Activated naive CD8-positive, alpha-beta T cell treated with anti-CD3 and anti-CD28 coated beads, Interleukin-2, amount 50 U/mL, for 24 hours (primary cell): Measurements from ENCODE around the gene SOHLH1.

Experiments
- ATAC-seq: fragments of 150-1000 bp; cut with Tn5 transposase; one replicate; pipeline ENCODE4 v1.10.0; 2021
- DNase-seq: peaks from one replicate; pipeline ENCODE4 v3.0.0; 2021
- H3K27ac Mint-ChIP-seq: one replicate; pipeline ENCODE4 v1.8.0; 2021; ENCODE audit warnings: mild to moderate bottlenecking, mixed read lengths
- H3K27me3 Mint-ChIP-seq: one replicate; pipeline ENCODE4 v1.8.0; 2021; ENCODE audit warnings: mixed read lengths
- H3K36me3 Mint-ChIP-seq: one replicate; pipeline ENCODE4 v1.8.0; 2021; ENCODE audit warnings: low read depth, mixed read lengths
- H3K4me1 Mint-ChIP-seq: one replicate; pipeline ENCODE4 v1.8.0; 2021; ENCODE audit warnings: mixed read lengths
- H3K4me3 Mint-ChIP-seq: one replicate; pipeline ENCODE4 v1.8.0; 2021; ENCODE audit warnings: mild to moderate bottlenecking, moderate library complexity, mixed read lengths
- H3K9me3 Mint-ChIP-seq: one replicate; pipeline ENCODE4 v1.8.0; 2021; ENCODE audit warnings: mixed read lengths

Gene SOHLH1

GRCh38 chr9:135667463-135668001 lies 31.7 kb downstream of the SOHLH1 start:
- DNase-seq, result no peak
- no peak for ATAC-seq
- Mint-ChIP-seq H3K4me1 (no peaks in the 10 kb centered on the region), H3K36me3 (no peaks in the 10 kb centered on the region), H3K9me3 (no peaks in the 10 kb centered on the region), H3K27me3 (peaks cover 3% of the 10 kb centered on the region), H3K4me3 (no peak overlapping the region), H3K27ac (no peak overlapping the region)

- Mint-ChIP-seq H3K4me3 (no peak overlapping the region), H3K4me1 (no peaks in the 10 kb centered on the region), H3K27me3 (no peaks in the 10 kb centered on the region), H3K9me3 (no peaks in the 10 kb centered on the region), H3K27ac (no peak overlapping the region), H3K36me3 (no peaks in the 10 kb centered on the region)
- DNase-seq (no peak), ATAC-seq (no peak)
Measured at GRCh38 chr9:135666534-135667462, 32.5 kb downstream of the SOHLH1 start.

- Mint-ChIP-seq H3K4me1 (no peaks in the 10 kb centered on the region), H3K36me3 (no peaks in the 10 kb centered on the region), H3K4me3 (no peak overlapping the region), H3K27ac (no peak overlapping the region), H3K27me3 (no peaks in the 10 kb centered on the region), H3K9me3 (no peaks in the 10 kb centered on the region)
- ATAC-seq (no peak), DNase-seq (no peak)
Measured at GRCh38 chr9:135665795-135666189, 33.5 kb downstream of the SOHLH1 start.

GRCh38 chr9:135664801-135665794 lies 34.2 kb downstream of the SOHLH1 start:
- no peaks in the 10 kb centered on the region for H3K36me3 Mint-ChIP-seq
- ATAC-seq (no peak), DNase-seq (no peak)
- no peaks in the 10 kb centered on the region for H3K9me3 Mint-ChIP-seq
- H3K27me3 Mint-ChIP-seq, result no peaks in the 10 kb centered on the region
- no peak overlapping the region for H3K4me3 Mint-ChIP-seq
- no peaks in the 10 kb centered on the region for H3K4me1 Mint-ChIP-seq
- H3K27ac Mint-ChIP-seq, result no peak overlapping the region

- no peaks in the 10 kb centered on the region for H3K9me3 Mint-ChIP-seq
- H3K27ac Mint-ChIP-seq, result no peak overlapping the region
- no peaks in the 10 kb centered on the region for H3K4me1 Mint-ChIP-seq
- no peak overlapping the region for H3K4me3 Mint-ChIP-seq
- no peak for ATAC-seq
- no peaks in the 10 kb centered on the region for H3K36me3 Mint-ChIP-seq
- no peak for DNase-seq
- no peaks in the 10 kb centered on the region for H3K27me3 Mint-ChIP-seq
Measured at GRCh38 chr9:135664266-135664665, 35.0 kb downstream of the SOHLH1 start.

- Mint-ChIP-seq H3K27me3 (no peaks in the 10 kb centered on the region), H3K27ac (no peak overlapping the region)
- ATAC-seq, result no peak
Measured at GRCh38 chr9:135663857-135664256, 35.4 kb downstream of the SOHLH1 start.

GRCh38 chr9:135663451-135663770 lies 35.9 kb downstream of the SOHLH1 start:
- ATAC-seq, result no peak

More at GRCh38 chr9:135663857-135664256, 35.4 kb downstream of the SOHLH1 start:
- DNase-seq, result no peak
- no peak overlapping the region for H3K4me3 Mint-ChIP-seq
- no peaks in the 10 kb centered on the region for H3K4me1 Mint-ChIP-seq
- no peaks in the 10 kb centered on the region for H3K36me3 Mint-ChIP-seq
- H3K9me3 Mint-ChIP-seq, result no peaks in the 10 kb centered on the region

GRCh38 chr9:135662758-135663450 lies 36.4 kb downstream of the SOHLH1 start, which contains the start of gene LCN9:
TSS of gene LCN9 (plus strand) at chr9:135663309. CDS start at chr9:135663322, 13 bp downstream.
- no peak for DNase-seq
- H3K4me1 Mint-ChIP-seq, result no peaks in the 10 kb centered on the region
- no peak within 1 kb of the TSS for H3K27ac Mint-ChIP-seq

More at GRCh38 chr9:135663451-135663770, 35.9 kb downstream of the SOHLH1 start:
- Mint-ChIP-seq H3K4me1 (no peaks in the 10 kb centered on the region), H3K27ac (no peak overlapping the region), H3K9me3 (no peaks in the 10 kb centered on the region), H3K4me3 (no peak overlapping the region), H3K36me3 (no peaks in the 10 kb centered on the region), H3K27me3 (no peaks in the 10 kb centered on the region)
- no peak for DNase-seq

GRCh38 chr9:135661816-135662560 lies 37.3 kb downstream of the SOHLH1 start:
- Mint-ChIP-seq H3K27ac (no peak overlapping the region), H3K4me1 (no peaks in the 10 kb centered on the region), H3K27me3 (no peaks in the 10 kb centered on the region), H3K9me3 (no peaks in the 10 kb centered on the region), H3K4me3 (no peak overlapping the region), H3K36me3 (no peaks in the 10 kb centered on the region)
- DNase-seq (no peak), ATAC-seq (no peak)

More at GRCh38 chr9:135662758-135663450, 36.4 kb downstream of the SOHLH1 start, which contains the start of gene LCN9:
- ATAC-seq, result no peak
- Mint-ChIP-seq H3K36me3 (no peaks in the 10 kb centered on the region), H3K9me3 (no peaks in the 10 kb centered on the region), H3K4me3 (no peak within 1 kb of the TSS), H3K27me3 (no peaks in the 10 kb centered on the region)

GRCh38 chr9:135660407-135660806 lies 38.9 kb downstream of the SOHLH1 start:
- H3K4me1 Mint-ChIP-seq, result no peaks in the 10 kb centered on the region
- H3K9me3 Mint-ChIP-seq, result no peaks in the 10 kb centered on the region
- no peaks in the 10 kb centered on the region for H3K36me3 Mint-ChIP-seq
- ATAC-seq (no peak), DNase-seq (no peak)
- no peak overlapping the region for H3K4me3 Mint-ChIP-seq
- peaks cover 2% of the 10 kb centered on the region for H3K27me3 Mint-ChIP-seq
- H3K27ac Mint-ChIP-seq, result no peak overlapping the region

GRCh38 chr9:135659252-135659651 lies 40.0 kb downstream of the SOHLH1 start:
- ATAC-seq (no peak), DNase-seq (no peak)
- no peak overlapping the region for H3K27ac Mint-ChIP-seq
- peaks cover 2% of the 10 kb centered on the region for H3K27me3 Mint-ChIP-seq
- H3K36me3 Mint-ChIP-seq, result no peaks in the 10 kb centered on the region
- H3K4me3 Mint-ChIP-seq, result no peak overlapping the region
- no peaks in the 10 kb centered on the region for H3K4me1 Mint-ChIP-seq
- H3K9me3 Mint-ChIP-seq, result no peaks in the 10 kb centered on the region

GRCh38 chr9:135657416-135657815 lies 41.9 kb downstream of the SOHLH1 start:
- Mint-ChIP-seq H3K4me1 (no peaks in the 10 kb centered on the region), H3K27me3 (peaks cover 5% of the 10 kb centered on the region), H3K9me3 (no peaks in the 10 kb centered on the region), H3K27ac (no peak overlapping the region), H3K4me3 (no peak overlapping the region), H3K36me3 (no peaks in the 10 kb centered on the region)
- ATAC-seq (no peak), DNase-seq (no peak)

GRCh38 chr9:135655317-135655716 lies 44.0 kb downstream of the SOHLH1 start:
- DNase-seq (no peak), ATAC-seq (no peak)
- Mint-ChIP-seq H3K9me3 (peaks cover 3% of the 10 kb centered on the region), H3K4me1 (no peaks in the 10 kb centered on the region), H3K36me3 (peaks cover 1% of the 10 kb centered on the region), H3K27me3 (peaks cover 9% of the 10 kb centered on the region), H3K4me3 (no peak overlapping the region), H3K27ac (no peak overlapping the region)
